CD4-positive, alpha-beta T cell (primary cell): ENCODE data around the gene LHX6. TPM values are rescaled to one million over a fixed set of nuclear protein-coding genes. Genes with fewer than 3 reads are reported as not detected.

ENCODE experiments used
- ATAC-seq: fragments of 200-7000 bp; cut with Tn5 transposase; one replicate; pipeline ENCODE4 v1.10.0; 2022; ENCODE audit warnings: mild to moderate bottlenecking; ENCODE audit not compliant: poor library complexity
- CTCF ChIA-PET: fragments of 350-600 bp; sonication (Branson Sonifier 250); formaldehyde crosslinking; loops from one replicate; lab custom pipeline; 2021; ENCODE audit warnings: antibody characterized with exemption, inconsistent platforms; lab: Charles Lee
- POLR2A ChIA-PET: fragments of 350-600 bp; sonication (Branson Sonifier 250); formaldehyde crosslinking; loops from one replicate; lab custom pipeline; 2021; ENCODE audit warnings: antibody characterized with exemption, inconsistent platforms; lab: Charles Lee
- DNase-seq, 14 experiments: peaks; one replicate each; pipeline ENCODE4 v3.0.0-alpha.2; 2013 to 2020; ENCODE audit warnings: mixed read lengths in 2 of 14
- H3K27ac ChIP-seq, 2 donors: one replicate each; pipeline versions ENCODE4 v1.5.1 to v1.7.0; 2013; ENCODE audit warnings: low read length in 2 of 2, low read depth in 1 of 2, mild to moderate bottlenecking in 1 of 2
- H3K27me3 ChIP-seq, 2 experiments: 1 replicate in 1 of 2; 2 replicates in 1 of 2; pipeline versions ENCODE4 v1.6.1 to v1.7.0; 2013; ENCODE audit warnings: low read length in 2 of 2, control low read depth in 1 of 2, mild to moderate bottlenecking in 1 of 2, moderate library complexity in 1 of 2; ENCODE audit not compliant: insufficient read depth in 2 of 2, control insufficient read depth in 1 of 2
- H3K36me3 ChIP-seq: one replicate; pipeline ENCODE4 v1.6.1; 2013; ENCODE audit warnings: low read length, control low read depth; ENCODE audit not compliant: insufficient read depth
- H3K4me1 ChIP-seq: one replicate; pipeline ENCODE4 v1.6.1; 2013; ENCODE audit warnings: low read length, control low read depth; ENCODE audit not compliant: insufficient read depth
- H3K4me3 ChIP-seq: one replicate; pipeline ENCODE4 v1.5.1; 2013; ENCODE audit warnings: mild to moderate bottlenecking, low read length, moderate library complexity
- H3K9me3 ChIP-seq, 2 experiments: 1 replicate in 1 of 2; 2 replicates in 1 of 2; pipeline versions ENCODE4 v1.6.1 to v1.7.0; 2013; ENCODE audit warnings: low read length in 2 of 2, mild to moderate bottlenecking in 2 of 2, control low read depth in 1 of 2, moderate library complexity in 1 of 2; ENCODE audit not compliant: control insufficient read depth in 1 of 2, insufficient read depth in 1 of 2
- H3K27ac Mint-ChIP-seq: one replicate; pipeline ENCODE4 v1.8.0; 2020; ENCODE audit warnings: mixed read lengths
- H3K27me3 Mint-ChIP-seq: one replicate; pipeline ENCODE4 v1.8.0; 2021; ENCODE audit warnings: mixed read lengths
- H3K36me3 Mint-ChIP-seq: one replicate; pipeline ENCODE4 v1.8.0; 2021; ENCODE audit warnings: low read depth, mixed read lengths
- H3K4me1 Mint-ChIP-seq: one replicate; pipeline ENCODE4 v1.8.0; 2021; ENCODE audit warnings: low read depth, mixed read lengths
- H3K4me3 Mint-ChIP-seq: one replicate; pipeline ENCODE4 v1.8.0; 2020; ENCODE audit warnings: mild to moderate bottlenecking, mixed read lengths
- H3K9me3 Mint-ChIP-seq: one replicate; pipeline ENCODE4 v1.8.0; 2020; ENCODE audit warnings: mixed read lengths
- CTCF ChIP-seq: fragments of 200-600 bp; IDR thresholded peaks from one replicate; pipeline ENCODE4 v1.8.0; 2022; ENCODE audit warnings: antibody characterized with exemption, mild to moderate bottlenecking
- intact Hi-C, 2 experiments: fragments of 100-400 bp; cut with DNase I in 1 of 2; cut with micrococcal nuclease in 1 of 2; formaldehyde crosslinking; loops; one replicate each; pipeline versions ENCODE4 v1.15.1 to v1.9.0; 2023 to 2025; cut with DNase I, micrococcal nuclease
- total RNA-seq, 174 experiments: library from RNA in 2 of 174; stranded (reverse) in 2 of 174; gene quantifications; one replicate each; pipeline ENCODE4 v1.2.3 and lab custom pipeline; 2021 to 2026

LHX6 gene
- total RNA-seq, 2 experiments from 2014 or later: not detected

- H3K27ac ChIP-seq: no peak overlapping the region
- Mint-ChIP-seq H3K9me3 (no peaks in the 10 kb centered on the region), H3K4me3 (no peak overlapping the region), H3K36me3 (peaks cover 31% of the 10 kb centered on the region), H3K27ac (no peak overlapping the region), H3K27me3 (no peaks in the 10 kb centered on the region), H3K4me1 (peaks cover 67% of the 10 kb centered on the region)
- no peaks in the 10 kb centered on the region for H3K9me3 ChIP-seq
- POLR2A ChIA-PET: no interaction called here
- peaks cover 18% of the 10 kb centered on the region for H3K4me1 ChIP-seq
- peaks cover 15% of the 10 kb centered on the region for H3K36me3 ChIP-seq
- no peak overlapping the region for H3K4me3 ChIP-seq
- intact Hi-C loops: loop anchor here (2.0 to 5.0 kb wide), 2 partner anchors 58 to 61 kb away; no protein-coding TSS in a partner anchor
- no peaks in the 10 kb centered on the region for H3K27me3 ChIP-seq
- CTCF ChIA-PET: no interaction called here
- ATAC-seq: no peak
- no peak for TF ChIP-seq CTCF
- peak in 1 of 14 experiments; percentile 9 for DNase-seq
Measured at GRCh38 chr9:122155796-122156195, 73.0 kb downstream of the LHX6 start.

Other genes starting within 250 kb of the LHX6 start
- 1 to 10 TPM; 1.6 to 2.3 TPM for gene TTLL11, start 135.6 kb downstream of the LHX6 start, total RNA-seq
- gene NDUFA8, start 69.2 kb downstream of the LHX6 start, total RNA-seq: 1 to 10 TPM; 4.5 to 5.0 TPM
- not detected for gene MORN5, start 69.0 kb downstream of the LHX6 start, total RNA-seq
- gene RBM18, start 35.9 kb upstream of the LHX6 start, total RNA-seq: 10 to 100 TPM; 25.9 to 27.0 TPM
- 10 to 100 TPM; 18.4 to 18.7 TPM for gene MRRF, start 35.9 kb upstream of the LHX6 start, total RNA-seq
- gene PTGS1, start 142.1 kb upstream of the LHX6 start, total RNA-seq: under 1 TPM; 0.14 to 0.27 TPM
- not detected for gene OR1J1, start 249.0 kb upstream of the LHX6 start, total RNA-seq